Keratinocyte (primary cell): ENCODE data around the gene PP2D1. TPM values are rescaled to one million over a fixed set of nuclear protein-coding genes. Genes with fewer than 3 reads are reported as not detected.

Experiments
- DNase-seq: peaks from one replicate; pipeline ENCODE4 v3.0.0-alpha.2; 2011; ENCODE audit warnings: low read depth, missing footprints, low spot score
- FAIRE-seq: peaks from 2 replicates; lab custom pipeline; 2011; peaks lifted over from hg19 to GRCh38; lab: Jason Lieb, UNC
- H2AFZ ChIP-seq: 2 replicates; pipeline ENCODE4 v1.6.0; 2012; ENCODE audit warnings: low read length, control low read depth, inconsistent platforms; ENCODE audit not compliant: control insufficient read depth
- H3K27ac ChIP-seq: 2 replicates; pipeline ENCODE4 v1.5.1; 2011; ENCODE audit warnings: low read length; ENCODE audit not compliant: control insufficient read depth, insufficient read depth
- H3K27me3 ChIP-seq: 3 replicates; pipeline ENCODE4 v1.6.0; 2011; ENCODE audit warnings: low read length; ENCODE audit not compliant: control insufficient read depth, insufficient read depth; ENCODE audit errors: extremely low read depth
- H3K36me3 ChIP-seq, 2 experiments: 2 replicates in 1 of 2; 3 replicates in 1 of 2; pipeline ENCODE4 v1.5.1; 2011; ENCODE audit warnings: low read length in 2 of 2, mild to moderate bottlenecking in 1 of 2; ENCODE audit not compliant: control insufficient read depth in 2 of 2, insufficient read depth in 2 of 2; ENCODE audit errors: extremely low read depth in 1 of 2
- H3K4me1 ChIP-seq: 3 replicates; pipeline ENCODE4 v1.5.1; 2011; ENCODE audit warnings: low read length; ENCODE audit not compliant: control insufficient read depth, insufficient read depth; ENCODE audit errors: extremely low read depth
- H3K4me2 ChIP-seq: 3 replicates; pipeline ENCODE4 v1.6.0; 2011; ENCODE audit warnings: low read depth, low read length; ENCODE audit not compliant: control insufficient read depth, insufficient read depth; ENCODE audit errors: extremely low read depth
- H3K4me3 ChIP-seq, 3 experiments: fragments of 200-600 bp in 1 of 3; sonication (generic) in 1 of 3; 2 replicates in 2 of 3; 3 replicates in 1 of 3; pipeline ENCODE4 v1.5.1; 2011 to 2016; ENCODE audit warnings: low read length in 3 of 3, mild to moderate bottlenecking in 3 of 3, control low read depth in 2 of 3, inconsistent platforms in 1 of 3, low read depth in 1 of 3, mixed read lengths in 1 of 3, mixed run types in 1 of 3, moderate library complexity in 1 of 3; ENCODE audit not compliant: control insufficient read depth in 2 of 3, insufficient read depth in 2 of 3; ENCODE audit errors: extremely low read depth in 1 of 3
- H3K79me2 ChIP-seq: 2 replicates; pipeline ENCODE4 v1.6.0; 2012; ENCODE audit warnings: low read length; ENCODE audit not compliant: control insufficient read depth, insufficient read depth
- H3K9ac ChIP-seq: 3 replicates; pipeline ENCODE4 v1.6.0; 2011; ENCODE audit warnings: low read length; ENCODE audit not compliant: control insufficient read depth, insufficient read depth; ENCODE audit errors: extremely low read depth
- H3K9me1 ChIP-seq: 3 replicates; pipeline ENCODE4 v1.6.0; 2011; ENCODE audit warnings: low read length; ENCODE audit not compliant: control insufficient read depth, insufficient read depth; ENCODE audit errors: extremely low read depth
- H3K9me3 ChIP-seq: 2 replicates; pipeline ENCODE4 v1.5.1; 2012; ENCODE audit warnings: low read depth, low read length; ENCODE audit not compliant: control insufficient read depth
- H4K20me1 ChIP-seq: 3 replicates; pipeline ENCODE4 v1.6.0; 2011; ENCODE audit warnings: low read length; ENCODE audit not compliant: control insufficient read depth, insufficient read depth; ENCODE audit errors: extremely low read depth
- CTCF ChIP-seq, 3 experiments: IDR thresholded peaks in 1 of 3; conservative IDR thresholded peaks in 1 of 3; optimal IDR thresholded peaks in 1 of 3; 2 replicates in 2 of 3; 3 replicates in 1 of 3; pipeline versions ENCODE3 to v1.5.1; 2011; ENCODE audit warnings: low read length in 3 of 3, mild to moderate bottlenecking in 3 of 3, moderate library complexity in 2 of 3, control low read depth in 1 of 3, inconsistent platforms in 1 of 3; ENCODE audit not compliant: insufficient read depth in 2 of 3; ENCODE audit errors: extremely low read depth in 1 of 3
- EZH2 ChIP-seq: IDR thresholded peaks from one replicate; pipeline ENCODE4 v1.6.1; 2012; ENCODE audit warnings: inconsistent platforms, mild to moderate bottlenecking, low read length, moderate library complexity
- dilution Hi-C: fragments of 300-500 bp; cut with MboI; formaldehyde crosslinking; loops from one replicate; pipeline ENCODE4 v1.7.0; 2020; ENCODE audit warnings: low sequenced_read_pairs; ENCODE audit not compliant: extremely low pct_ligation_motif_present
- polyA plus RNA-seq, 5 experiments: library from polyadenylated mRNA; depleted of rRNA in 3 of 5; stranded (reverse) in 3 of 5; stranded (forward) in 1 of 5; unstranded in 1 of 5; fragments of >200 nt; gene quantifications; 1 replicate in 1 of 5; 2 replicates in 3 of 5; 3 replicates in 1 of 5; pipeline versions ENCODE4 v1.2.1 to v1.2.3, GENCODE V29; 2011 to 2012; ENCODE audit warnings: missing spikeins in 2 of 5, low read depth in 1 of 5, low replicate concordance in 1 of 5

PP2D1 gene
- polyA plus RNA-seq, 1 donor (not counting 4 experiments of a cell fraction or from before 2014, with no cell fraction given): not detected

GRCh38 chr3:19972054-19972453 is 40.0 kb downstream of the PP2D1 start:
- dilution Hi-C loops: no loop called here

GRCh38 chr3:19970327-19970726 is 41.7 kb downstream of the PP2D1 start:
- Histone ChIP-seq H4K20me1 (peaks cover 6% of the 10 kb centered on the region), H3K36me3 (peaks cover 0 to 5% of the 10 kb centered on the region in 2 experiments), H3K4me2 (no peak overlapping the region), H3K9me1 (no peaks in the 10 kb centered on the region), H3K27ac (no peak overlapping the region), H3K4me1 (no peaks in the 10 kb centered on the region), H3K79me2 (peaks cover 76% of the 10 kb centered on the region), H3K4me3 (no peak overlapping the region), H3K9ac (no peak overlapping the region), H2AFZ (no peak overlapping the region), H3K27me3 (no peaks in the 10 kb centered on the region), H3K9me3 (no peaks in the 10 kb centered on the region)
- no peak for TF ChIP-seq EZH2
- TF ChIP-seq CTCF (optimal IDR thresholded peaks at IDR 0.05 in 1 of 3, IDR thresholded peaks at IDR 0.05 in 1 of 3, conservative IDR thresholded peaks at IDR 0.05 in 1 of 3; ENCODE audit: extremely low read depth in 1 of 3, insufficient read depth in 2 of 3, low read length in 3 of 3): no peak
- FAIRE-seq (no peak), DNase-seq (no peak)
- dilution Hi-C loops: no loop called here

More at GRCh38 chr3:19972054-19972453, 40.0 kb downstream of the PP2D1 start:
- H3K36me3 ChIP-seq: peaks cover 0 to 5% of the 10 kb centered on the region in 2 experiments
- H4K20me1 ChIP-seq: peaks cover 6% of the 10 kb centered on the region
- H3K9me1 ChIP-seq: no peaks in the 10 kb centered on the region
- peaks cover 59% of the 10 kb centered on the region for H3K79me2 ChIP-seq
- FAIRE-seq (peak; percentile 56), DNase-seq (no peak)
- no peaks in the 10 kb centered on the region for H3K4me1 ChIP-seq
- no peak for TF ChIP-seq EZH2
- no peak for TF ChIP-seq CTCF (optimal IDR thresholded peaks at IDR 0.05 in 1 of 3, IDR thresholded peaks at IDR 0.05 in 1 of 3, conservative IDR thresholded peaks at IDR 0.05 in 1 of 3; ENCODE audit: extremely low read depth in 1 of 3, insufficient read depth in 2 of 3, low read length in 3 of 3)
- no peak overlapping the region for H3K27ac ChIP-seq
- no peaks in the 10 kb centered on the region for H3K9me3 ChIP-seq
- H3K4me3 ChIP-seq: no peak overlapping the region
- no peak overlapping the region for H3K9ac ChIP-seq
- H3K27me3 ChIP-seq: no peaks in the 10 kb centered on the region
- no peak overlapping the region for H2AFZ ChIP-seq
- H3K4me2 ChIP-seq: no peak overlapping the region
